Astrocyte of the hippocampus (primary cell): ENCODE measurements around the gene TIGD3.
A peak's percentile ranks its signal among the peaks of the same experiment; 100 is the strongest.

Experiments
- DNase-seq: peaks from one replicate; pipeline ENCODE4 v3.0.0; 2011; ENCODE audit warnings: low read depth, low spot score

The TIGD3 gene

GRCh38 chr11:65354265-65355012 lies at the start of gene TIGD3:
TIGD3 (plus strand) TSS chr11:65354751; CDS start chr11:65355809, 1,058 bp downstream.
- peak; percentile 99 for DNase-seq

- peak; percentile 74 for DNase-seq
Observed at GRCh38 chr11:65305501-65306268, 48.9 kb upstream of the TIGD3 start.

GRCh38 chr11:65307298-65308229 lies 47.0 kb upstream of the TIGD3 start:
- DNase-seq, result no peak

- no peak for DNase-seq
Observed at GRCh38 chr11:65308281-65308891, 46.2 kb upstream of the TIGD3 start.

- no peak for DNase-seq
Observed at GRCh38 chr11:65309006-65309405, 45.5 kb upstream of the TIGD3 start.

- peak; percentile 43 for DNase-seq
Observed at GRCh38 chr11:65310215-65310614, 44.3 kb upstream of the TIGD3 start.

- peak; percentile 70 for DNase-seq
Observed at GRCh38 chr11:65310736-65311135, 43.8 kb upstream of the TIGD3 start.

- peak; percentile 23 for DNase-seq
Observed at GRCh38 chr11:65311170-65311678, 43.3 kb upstream of the TIGD3 start.

GRCh38 chr11:65314501-65315203 lies 39.9 kb upstream of the TIGD3 start, which contains the start of gene CDC42EP2:
CDC42EP2 (plus strand) TSS chr11:65314866; CDS start chr11:65320899, 6,033 bp downstream.
- peak; percentile 94 for DNase-seq

GRCh38 chr11:65315204-65315865 lies 39.2 kb upstream of the TIGD3 start:
- peak; percentile 92 for DNase-seq

- no peak for DNase-seq
Observed at GRCh38 chr11:65315866-65316226, 38.7 kb upstream of the TIGD3 start.

GRCh38 chr11:65316227-65317024 lies 38.1 kb upstream of the TIGD3 start:
- peak; percentile 37 for DNase-seq

GRCh38 chr11:65317025-65317786 lies 37.3 kb upstream of the TIGD3 start:
- peak; percentile 57 for DNase-seq

- no peak for DNase-seq
Observed at GRCh38 chr11:65320386-65321075, 34.0 kb upstream of the TIGD3 start.

GRCh38 chr11:65321076-65321475 lies 33.5 kb upstream of the TIGD3 start:
- no peak for DNase-seq

- no peak for DNase-seq
Observed at GRCh38 chr11:65321828-65322485, 32.6 kb upstream of the TIGD3 start.

GRCh38 chr11:65323813-65324212 lies 30.7 kb upstream of the TIGD3 start:
- DNase-seq, result no peak
